ENCODE measurements around the gene GOT1. TPM values are rescaled to one million over a fixed set of nuclear protein-coding genes. Genes with fewer than 3 reads are reported as not detected.

GOT1 gene
- total and polyA plus RNA-seq, 2 experiments from 2014 or later, result 36.8 to 37.7 TPM

GRCh38 chr10:99393683-99394082, 36.7 kb downstream of the GOT1 start (continued):
- TF ChIP-seq ZNF114 (CRISPR knock-in tag; IDR thresholded peaks at IDR 0.05), result no peak
- TF ChIP-seq CREB1 (CRISPR knock-in tag; IDR thresholded peaks at IDR 0.05; ENCODE audit: low read depth), result no peak

DNA sequence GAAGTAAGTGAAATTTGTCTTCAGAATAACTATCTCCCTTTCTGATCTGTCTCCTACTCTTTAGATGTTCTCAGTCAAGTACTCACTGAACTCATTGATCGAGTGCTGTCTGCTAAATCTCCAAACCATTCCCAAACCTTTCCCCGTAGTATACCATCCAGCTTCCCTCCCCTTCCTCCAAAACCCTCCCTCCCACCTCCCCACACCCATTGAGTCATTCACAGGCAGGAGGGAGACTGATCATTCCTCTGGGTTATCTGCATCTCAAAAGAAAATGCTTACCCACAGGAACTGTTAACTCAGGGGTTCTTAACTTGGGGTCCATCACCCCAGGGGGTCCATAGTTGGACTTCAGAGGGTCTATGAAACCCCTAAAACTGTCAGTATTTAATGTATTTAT, 37.4 kb downstream of the GOT1 start:
- H3K4me1 Mint-ChIP-seq, result peaks cover 47% of the 10 kb centered on the region
- no peaks in the 10 kb centered on the region for H3K9me3 Mint-ChIP-seq
- H3K4me3 ChIP-seq, result peak overlapping the region; percentile 45
- TF ChIP-seq, protein P1, sequence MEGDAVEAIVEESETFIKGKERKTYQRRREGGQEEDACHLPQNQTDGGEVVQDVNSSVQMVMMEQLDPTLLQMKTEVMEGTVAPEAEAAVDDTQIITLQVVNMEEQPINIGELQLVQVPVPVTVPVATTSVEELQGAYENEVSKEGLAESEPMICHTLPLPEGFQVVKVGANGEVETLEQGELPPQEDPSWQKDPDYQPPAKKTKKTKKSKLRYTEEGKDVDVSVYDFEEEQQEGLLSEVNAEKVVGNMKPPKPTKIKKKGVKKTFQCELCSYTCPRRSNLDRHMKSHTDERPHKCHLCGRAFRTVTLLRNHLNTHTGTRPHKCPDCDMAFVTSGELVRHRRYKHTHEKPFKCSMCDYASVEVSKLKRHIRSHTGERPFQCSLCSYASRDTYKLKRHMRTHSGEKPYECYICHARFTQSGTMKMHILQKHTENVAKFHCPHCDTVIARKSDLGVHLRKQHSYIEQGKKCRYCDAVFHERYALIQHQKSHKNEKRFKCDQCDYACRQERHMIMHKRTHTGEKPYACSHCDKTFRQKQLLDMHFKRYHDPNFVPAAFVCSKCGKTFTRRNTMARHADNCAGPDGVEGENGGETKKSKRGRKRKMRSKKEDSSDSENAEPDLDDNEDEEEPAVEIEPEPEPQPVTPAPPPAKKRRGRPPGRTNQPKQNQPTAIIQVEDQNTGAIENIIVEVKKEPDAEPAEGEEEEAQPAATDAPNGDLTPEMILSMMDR (conservative IDR thresholded peaks at IDR 0.05; ENCODE audit: low read depth in 2 of 2), result no peak
- TF ChIP-seq EZH2phosphoT487 (IDR thresholded peaks at IDR 0.05; ENCODE audit: unreplicated experiment) (no peak), ETS1 (IDR thresholded peaks at IDR 0.05) (no peak), REST (IDR thresholded peaks at IDR 0.05; ENCODE audit: unreplicated experiment) (no peak), ZNF462 (CRISPR knock-in tag; IDR thresholded peaks at IDR 0.05) (no peak), POLR2AphosphoS5 (IDR thresholded peaks at IDR 0.05; ENCODE audit: low read depth) (no peak), STAT1 (IDR thresholded peaks at IDR 0.05; ENCODE audit: unreplicated experiment) (no peak), ZNF331 (CRISPR knock-in tag; IDR thresholded peaks at IDR 0.05; ENCODE audit: low read depth) (no peak), ZNF114 (CRISPR knock-in tag; IDR thresholded peaks at IDR 0.05) (no peak), NANOG (IDR thresholded peaks at IDR 0.05; ENCODE audit: borderline replicate concordance) (no peak), EZH2 (IDR thresholded peaks at IDR 0.05; ENCODE audit: low read depth, unreplicated experiment) (no peak), JUNB (IDR thresholded peaks at IDR 0.05; ENCODE audit: unreplicated experiment) (no peak), CREB1 (CRISPR knock-in tag; IDR thresholded peaks at IDR 0.05; ENCODE audit: low read depth) (no peak)
- no peaks in the 10 kb centered on the region for H4K20me1 ChIP-seq (replicated peaks; ENCODE audit: insufficient read depth)
- H3K27ac Mint-ChIP-seq, result peak overlapping the region; percentile 41; the same call in 1 of the 2 replicates
- no peaks in the 10 kb centered on the region for H3F3A ChIP-seq (replicated peaks; ENCODE audit: low read depth)
- peaks cover 33% of the 10 kb centered on the region for H3K4me1 ChIP-seq (ENCODE audit: insufficient read depth)
- H3K36me3 Mint-ChIP-seq (ENCODE audit: low read depth), result peaks cover 21% of the 10 kb centered on the region; the same call in 2 of the 3 replicates
- H3K27ac ChIP-seq (ENCODE audit: low read depth), result no peak overlapping the region
- peaks cover 2% of the 10 kb centered on the region for H3K27me3 Mint-ChIP-seq (ENCODE audit: insufficient read depth, low read depth, poor library complexity)
- H3K4me3 Mint-ChIP-seq, result peak overlapping the region; percentile 62
- H3K27me3 ChIP-seq (ENCODE audit: insufficient read depth), result no peaks in the 10 kb centered on the region
- DNase-seq (ENCODE audit: low spot score) (peak; percentile 74), ATAC-seq (peak; percentile 81)
- H3K36me3 ChIP-seq (ENCODE audit: insufficient read depth), result no peaks in the 10 kb centered on the region; the same call in 1 of the 2 replicates
- H3K4me2 ChIP-seq, result peak overlapping the region; percentile 47
- H3K79me2 ChIP-seq (replicated peaks; ENCODE audit: insufficient read depth), result no peaks in the 10 kb centered on the region
- H2AFZ ChIP-seq, result no peak overlapping the region
- H3K9me2 ChIP-seq (ENCODE audit: insufficient read depth), result no peaks in the 10 kb centered on the region
